ENCODE data around the gene SLC5A9.
"Not testable (repeated sequence)": the region's sequence is repeated elsewhere in the genome, so short reads cannot be mapped to it uniquely, and the experiment has no call there.

SLC5A9 gene

GRCh38 chr1:48222501-48223242, at the start of gene SLC5A9:
TSS of gene SLC5A9 (plus strand) at chr1:48222716. CDS start at chr1:48222737, 21 bp downstream.
- no peak for DNase-seq

DNA sequence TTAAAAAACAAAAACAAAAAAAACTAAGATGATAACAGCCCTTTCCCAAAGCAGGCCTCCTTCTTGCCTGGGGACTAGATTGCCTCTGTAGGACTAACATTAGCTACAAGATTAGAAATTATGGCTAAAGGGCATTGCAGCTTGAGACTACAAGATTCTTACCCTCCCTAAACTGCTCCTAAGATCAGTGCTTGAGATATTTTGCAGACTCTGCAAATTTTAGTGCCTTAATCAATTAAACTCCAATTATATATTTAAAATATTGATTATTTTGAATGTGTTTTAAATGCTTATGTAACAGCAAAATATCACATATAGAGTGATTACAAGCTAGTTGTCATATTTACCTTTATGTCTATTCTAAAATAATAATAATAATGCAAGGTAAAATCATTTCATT, 47.4 kb upstream of the SLC5A9 start:
- DNase-seq: no peak

GRCh38 chr1:48177257-48177656, 45.3 kb upstream of the SLC5A9 start:
- peak; percentile 8 for DNase-seq

- DNase-seq: no peak
Measured at GRCh38 chr1:48181669-48182367, 40.7 kb upstream of the SLC5A9 start.

DNA sequence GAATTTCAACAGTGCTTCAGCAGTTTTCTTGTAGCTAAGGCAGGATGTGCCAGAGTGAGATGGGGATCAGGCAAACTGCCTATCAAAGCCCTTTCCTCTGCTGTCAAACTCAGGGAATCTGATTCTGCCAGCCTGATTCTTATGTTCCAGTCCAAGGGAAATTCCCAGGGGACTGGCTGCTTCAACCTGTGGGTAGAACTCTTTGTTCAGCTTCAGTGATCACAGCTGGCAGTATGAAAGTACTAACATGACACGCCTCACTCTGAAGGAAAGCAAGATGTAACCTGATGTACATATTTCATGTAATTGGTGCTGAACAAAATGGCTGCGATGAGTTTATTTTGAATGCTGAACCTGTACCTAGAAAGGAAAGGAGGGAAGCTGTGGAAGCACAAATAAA, 40.1 kb upstream of the SLC5A9 start:
- no peak for DNase-seq

- no peak for DNase-seq
Measured at GRCh38 chr1:48186306-48186839, 36.1 kb upstream of the SLC5A9 start.

- DNase-seq: no peak
Measured at GRCh38 chr1:48187969-48188563, 34.5 kb upstream of the SLC5A9 start.

DNA sequence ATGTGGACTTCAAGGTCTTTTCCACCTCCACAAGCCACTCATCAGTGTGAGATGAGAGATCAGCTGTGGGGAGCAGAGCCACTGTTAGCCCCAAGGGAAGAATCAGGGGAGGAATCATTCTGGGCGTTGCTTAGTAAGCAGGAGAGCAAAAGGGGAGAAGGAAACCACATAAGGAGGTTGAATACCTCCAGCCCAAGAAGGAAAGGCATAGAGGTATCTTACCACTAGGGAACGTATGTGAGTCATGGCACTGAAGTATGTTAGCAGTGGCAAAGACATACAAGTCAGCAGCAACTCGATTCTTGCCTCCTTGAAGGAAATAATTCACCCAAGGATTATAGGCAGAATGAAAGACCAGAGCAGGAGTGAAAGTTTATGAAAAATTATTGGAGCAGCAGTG, 31.6 kb upstream of the SLC5A9 start:
- no peak for DNase-seq

- no peak for DNase-seq
Measured at GRCh38 chr1:48194801-48195200, 27.7 kb upstream of the SLC5A9 start.

DNA sequence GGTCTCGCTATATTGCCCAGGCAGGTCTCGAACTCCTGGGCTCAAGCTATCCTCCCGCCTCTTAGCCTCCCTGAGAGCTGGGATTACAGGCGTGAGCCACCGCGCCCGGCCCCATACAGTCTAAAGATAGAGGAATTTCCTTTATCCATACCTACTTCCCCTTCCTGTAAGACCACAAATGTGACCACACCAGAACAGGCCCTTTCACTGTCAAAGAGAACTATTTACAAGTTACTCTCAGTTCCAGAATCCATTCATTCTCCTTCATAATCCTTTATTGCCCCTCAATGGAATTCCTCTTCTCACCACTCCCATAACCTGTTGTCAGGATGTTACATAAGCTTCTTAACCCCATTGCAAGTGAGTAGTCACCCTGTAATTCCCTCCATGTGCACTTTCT, 26.3 kb upstream of the SLC5A9 start:
- DNase-seq: no peak

GRCh38 chr1:48198970-48199369, 23.5 kb upstream of the SLC5A9 start:
- DNase-seq: no peak

GRCh38 chr1:48200166-48200900, 22.2 kb upstream of the SLC5A9 start:
- DNase-seq: peak; percentile 60

GRCh38 chr1:48202030-48202752, 20.3 kb upstream of the SLC5A9 start:
- DNase-seq: peak; percentile 97

DNA sequence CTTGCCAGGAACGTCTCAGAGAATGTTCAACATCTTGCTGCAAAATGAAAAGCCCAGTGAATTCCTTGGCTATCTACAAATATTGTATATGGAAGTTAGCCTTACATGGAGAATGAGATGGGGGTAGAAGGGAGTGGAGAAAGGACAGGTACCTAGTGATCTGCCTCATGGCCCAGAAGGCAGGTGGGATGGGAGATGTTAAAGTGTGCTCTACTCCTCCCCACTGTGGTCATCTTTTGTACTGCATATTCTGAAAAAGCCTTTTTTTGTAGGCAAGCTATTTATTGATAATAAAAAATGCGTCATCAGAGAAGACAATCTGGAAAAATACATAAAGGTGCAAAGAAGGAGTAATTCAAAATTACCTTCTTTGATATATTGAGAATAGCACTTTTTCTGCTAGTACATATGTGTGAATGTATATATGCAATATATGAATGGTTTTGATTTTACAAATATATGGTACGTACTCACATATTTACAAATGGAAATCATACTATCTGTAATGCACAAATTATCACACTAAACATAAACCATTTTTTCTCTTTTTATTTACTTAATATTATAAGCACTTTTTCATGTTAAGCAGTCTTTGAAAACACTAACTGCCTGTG, 19.1 kb upstream of the SLC5A9 start:
- peak; percentile 10 for DNase-seq

GRCh38 chr1:48205522-48205921, 17.0 kb upstream of the SLC5A9 start:
- no peak for DNase-seq

- DNase-seq: no peak
Measured at GRCh38 chr1:48206371-48206770, 16.1 kb upstream of the SLC5A9 start.

DNA sequence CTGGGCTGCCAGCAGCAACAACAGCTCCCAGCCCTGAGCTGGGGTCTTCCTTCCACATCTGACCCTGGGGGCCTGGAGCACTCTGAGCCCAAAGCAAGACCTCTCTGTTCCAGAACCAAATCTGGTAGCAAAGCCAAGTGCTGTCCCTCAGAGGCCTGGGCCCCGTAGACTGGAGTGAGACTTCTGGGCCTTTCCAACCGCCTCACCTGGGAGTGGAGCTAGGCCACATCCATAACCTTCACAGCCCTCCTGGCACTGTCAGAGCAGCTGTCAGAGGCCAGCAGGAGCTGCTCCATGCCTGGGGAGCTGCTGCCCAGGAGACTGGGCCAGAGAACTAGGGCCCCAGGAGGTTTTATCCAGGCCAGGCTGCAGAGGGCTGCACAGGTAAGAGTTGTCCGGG, 15.4 kb upstream of the SLC5A9 start:
- DNase-seq: no peak

DNA sequence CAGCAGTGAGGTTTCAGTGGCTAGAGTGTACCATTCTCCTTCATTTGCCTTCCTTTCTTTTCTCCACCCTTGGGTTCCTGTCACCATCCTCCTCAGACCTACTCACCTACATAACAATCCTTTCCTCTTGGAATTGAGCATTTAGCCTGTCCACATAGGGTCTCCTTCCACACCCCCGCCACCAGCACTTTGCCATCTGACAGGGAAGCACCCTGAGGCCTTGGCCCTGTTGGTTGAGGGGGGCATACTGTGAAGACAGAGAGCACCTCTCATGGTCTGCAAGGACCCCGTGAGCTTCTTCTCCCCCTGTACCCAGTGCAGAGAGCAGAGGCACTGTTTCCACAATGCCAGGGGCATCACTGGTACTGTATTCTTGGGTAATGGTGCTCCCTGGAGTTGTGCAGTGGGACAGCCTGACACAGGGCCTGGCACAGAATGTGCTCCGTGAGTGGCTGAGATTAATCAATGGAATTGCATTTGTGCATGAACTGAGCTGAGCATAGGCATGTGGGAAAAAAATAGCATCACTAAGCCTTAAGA, 14.9 kb upstream of the SLC5A9 start:
- DNase-seq: no peak

DNA sequence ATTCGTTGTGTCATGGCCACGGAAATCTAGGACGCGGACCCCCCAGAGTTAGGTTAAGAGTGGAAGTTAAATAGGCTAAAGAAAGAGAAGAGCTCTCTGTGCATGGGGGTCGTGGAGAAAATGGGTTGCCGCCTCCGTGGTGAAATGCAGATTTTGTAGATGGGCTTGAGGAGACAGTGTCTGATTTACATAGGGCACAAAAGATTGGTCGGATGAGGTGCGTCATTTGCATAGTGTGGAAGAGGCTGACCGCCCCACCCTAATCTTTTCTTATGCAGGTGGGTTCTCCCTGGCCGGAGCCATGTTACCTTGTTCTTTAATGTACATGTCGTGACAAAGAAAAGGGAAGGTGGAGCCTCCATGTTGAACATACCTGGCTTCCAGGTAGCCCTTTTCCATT, 14.3 kb upstream of the SLC5A9 start:
- DNase-seq: no peak

DNA sequence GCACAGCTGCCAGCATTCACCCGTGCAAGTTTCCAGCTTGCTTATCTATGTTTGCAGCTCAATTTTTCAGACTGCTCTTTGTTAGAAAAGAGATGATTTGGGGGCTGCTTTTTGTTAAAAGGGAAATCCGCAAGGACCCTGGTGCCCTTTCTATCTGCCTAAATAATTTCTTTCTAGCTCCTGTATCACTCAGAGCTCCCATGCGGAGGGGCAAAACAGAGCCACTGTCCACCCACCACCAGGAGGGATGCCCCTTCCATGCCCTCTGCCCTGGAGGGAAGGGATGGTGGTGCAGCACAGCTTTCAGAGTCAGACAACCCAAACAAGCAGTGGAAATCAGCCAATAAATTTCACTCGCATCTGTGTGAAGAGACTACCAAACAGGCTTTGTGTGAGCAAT, 13.9 kb upstream of the SLC5A9 start:
- DNase-seq: no peak

GRCh38 chr1:48213462-48213861, 9.1 kb upstream of the SLC5A9 start:
- DNase-seq: not testable (repeated sequence)

DNA sequence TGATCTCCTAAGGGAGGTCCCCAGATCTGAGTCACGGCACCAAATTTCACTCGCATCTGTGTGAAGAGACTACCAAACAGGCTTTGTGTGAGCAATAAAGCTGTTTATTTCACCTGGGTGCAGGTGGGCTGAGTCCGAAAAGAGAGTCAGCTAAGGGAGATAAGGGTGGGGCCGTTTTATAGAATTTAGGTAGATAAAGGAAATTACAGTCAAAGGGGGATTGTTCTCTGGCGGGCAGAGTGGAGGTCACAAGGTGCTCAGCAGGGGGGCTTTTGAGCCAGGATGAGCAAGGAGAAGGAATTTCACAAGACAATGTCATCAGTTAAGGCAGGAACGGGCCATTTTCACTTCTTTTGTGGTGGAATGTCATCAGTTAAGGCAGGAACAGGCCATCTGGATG, 8.2 kb upstream of the SLC5A9 start:
- DNase-seq: not testable (repeated sequence)

Data from fibroblast of upper back skin (primary cell).